Neural cell (in vitro differentiated cells): ENCODE data around the gene MUC21.

Experiments used
- EP300 ChIP-seq: fragments of 450-650 bp; conservative IDR thresholded peaks from 2 replicates; pipeline ENCODE4 v1.6.1; 2014; ENCODE audit warnings: antibody characterized with exemption, mild to moderate bottlenecking, moderate library complexity; ENCODE audit not compliant: poor library complexity, severe bottlenecking
- EZH2 ChIP-seq: fragments of 200-600, 300-800 bp; shearing (Covaris generic), sonication (generic); IDR thresholded peaks from 2 replicates; pipeline ENCODE4 v1.6.1; 2014; ENCODE audit warnings: antibody characterized with exemption, low read length, borderline replicate concordance, mild to moderate bottlenecking; ENCODE audit not compliant: insufficient read depth, poor library complexity, severe bottlenecking
- POLR2AphosphoS5 ChIP-seq: IDR thresholded peaks from 2 replicates; pipeline ENCODE4 v1.6.1; 2012
- RAD21 ChIP-seq: fragments of 450-650 bp; conservative IDR thresholded peaks from 2 replicates; pipeline ENCODE4 v1.6.1; 2014; ENCODE audit warnings: antibody characterized with exemption, mild to moderate bottlenecking, moderate library complexity
- SMC3 ChIP-seq: fragments of 450-650 bp; conservative IDR thresholded peaks from 2 replicates; pipeline ENCODE4 v1.6.1; 2014; ENCODE audit warnings: antibody characterized with exemption, mild to moderate bottlenecking, moderate library complexity; ENCODE audit not compliant: poor library complexity
- TAF1 ChIP-seq: IDR thresholded peaks from 2 replicates; pipeline ENCODE4 v1.6.1; 2012; ENCODE audit warnings: low read depth
- TF ChIP-seq, protein P1 (sequence below): fragments of 450-650 bp; IDR thresholded peaks from 2 replicates; pipeline ENCODE4 v1.5.1; 2014; ENCODE audit warnings: antibody characterized with exemption, mild to moderate bottlenecking, moderate library complexity; ENCODE audit not compliant: poor library complexity, severe bottlenecking
- TF ChIP-seq, protein P2 (sequence below): IDR thresholded peaks from 2 replicates; pipeline ENCODE4 v1.6.1; 2012; ENCODE audit warnings: borderline replicate concordance

DNA sequence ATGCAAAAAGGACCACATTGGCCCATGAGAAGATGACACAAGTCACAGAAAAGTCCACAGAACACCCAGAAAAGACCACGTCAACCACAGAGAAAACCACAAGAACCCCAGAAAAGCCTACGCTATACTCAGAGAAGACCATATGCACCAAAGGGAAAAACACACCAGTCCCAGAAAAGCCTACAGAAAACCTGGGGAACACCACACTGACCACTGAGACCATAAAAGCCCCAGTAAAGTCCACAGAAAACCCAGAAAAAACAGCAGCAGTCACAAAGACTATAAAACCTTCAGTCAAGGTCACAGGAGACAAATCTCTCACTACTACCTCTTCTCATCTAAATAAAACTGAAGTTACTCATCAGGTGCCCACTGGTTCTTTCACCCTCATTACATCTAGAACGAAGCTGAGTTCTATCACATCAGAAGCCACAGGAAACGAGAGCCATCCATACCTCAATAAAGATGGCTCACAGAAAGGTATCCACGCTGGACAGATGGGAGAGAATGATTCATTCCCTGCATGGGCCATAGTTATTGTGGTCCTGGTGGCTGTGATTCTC, 31.5 kb upstream of the MUC21 start:
- no peak for TF ChIP-seq TAF1
- no peak for TF ChIP-seq EZH2
- no peak for TF ChIP-seq POLR2AphosphoS5
- TF ChIP-seq, protein P1, sequence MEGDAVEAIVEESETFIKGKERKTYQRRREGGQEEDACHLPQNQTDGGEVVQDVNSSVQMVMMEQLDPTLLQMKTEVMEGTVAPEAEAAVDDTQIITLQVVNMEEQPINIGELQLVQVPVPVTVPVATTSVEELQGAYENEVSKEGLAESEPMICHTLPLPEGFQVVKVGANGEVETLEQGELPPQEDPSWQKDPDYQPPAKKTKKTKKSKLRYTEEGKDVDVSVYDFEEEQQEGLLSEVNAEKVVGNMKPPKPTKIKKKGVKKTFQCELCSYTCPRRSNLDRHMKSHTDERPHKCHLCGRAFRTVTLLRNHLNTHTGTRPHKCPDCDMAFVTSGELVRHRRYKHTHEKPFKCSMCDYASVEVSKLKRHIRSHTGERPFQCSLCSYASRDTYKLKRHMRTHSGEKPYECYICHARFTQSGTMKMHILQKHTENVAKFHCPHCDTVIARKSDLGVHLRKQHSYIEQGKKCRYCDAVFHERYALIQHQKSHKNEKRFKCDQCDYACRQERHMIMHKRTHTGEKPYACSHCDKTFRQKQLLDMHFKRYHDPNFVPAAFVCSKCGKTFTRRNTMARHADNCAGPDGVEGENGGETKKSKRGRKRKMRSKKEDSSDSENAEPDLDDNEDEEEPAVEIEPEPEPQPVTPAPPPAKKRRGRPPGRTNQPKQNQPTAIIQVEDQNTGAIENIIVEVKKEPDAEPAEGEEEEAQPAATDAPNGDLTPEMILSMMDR, result no peak
- TF ChIP-seq RAD21, result no peak
- no peak for TF ChIP-seq EP300
- no peak for TF ChIP-seq SMC3
- TF ChIP-seq, protein P2, sequence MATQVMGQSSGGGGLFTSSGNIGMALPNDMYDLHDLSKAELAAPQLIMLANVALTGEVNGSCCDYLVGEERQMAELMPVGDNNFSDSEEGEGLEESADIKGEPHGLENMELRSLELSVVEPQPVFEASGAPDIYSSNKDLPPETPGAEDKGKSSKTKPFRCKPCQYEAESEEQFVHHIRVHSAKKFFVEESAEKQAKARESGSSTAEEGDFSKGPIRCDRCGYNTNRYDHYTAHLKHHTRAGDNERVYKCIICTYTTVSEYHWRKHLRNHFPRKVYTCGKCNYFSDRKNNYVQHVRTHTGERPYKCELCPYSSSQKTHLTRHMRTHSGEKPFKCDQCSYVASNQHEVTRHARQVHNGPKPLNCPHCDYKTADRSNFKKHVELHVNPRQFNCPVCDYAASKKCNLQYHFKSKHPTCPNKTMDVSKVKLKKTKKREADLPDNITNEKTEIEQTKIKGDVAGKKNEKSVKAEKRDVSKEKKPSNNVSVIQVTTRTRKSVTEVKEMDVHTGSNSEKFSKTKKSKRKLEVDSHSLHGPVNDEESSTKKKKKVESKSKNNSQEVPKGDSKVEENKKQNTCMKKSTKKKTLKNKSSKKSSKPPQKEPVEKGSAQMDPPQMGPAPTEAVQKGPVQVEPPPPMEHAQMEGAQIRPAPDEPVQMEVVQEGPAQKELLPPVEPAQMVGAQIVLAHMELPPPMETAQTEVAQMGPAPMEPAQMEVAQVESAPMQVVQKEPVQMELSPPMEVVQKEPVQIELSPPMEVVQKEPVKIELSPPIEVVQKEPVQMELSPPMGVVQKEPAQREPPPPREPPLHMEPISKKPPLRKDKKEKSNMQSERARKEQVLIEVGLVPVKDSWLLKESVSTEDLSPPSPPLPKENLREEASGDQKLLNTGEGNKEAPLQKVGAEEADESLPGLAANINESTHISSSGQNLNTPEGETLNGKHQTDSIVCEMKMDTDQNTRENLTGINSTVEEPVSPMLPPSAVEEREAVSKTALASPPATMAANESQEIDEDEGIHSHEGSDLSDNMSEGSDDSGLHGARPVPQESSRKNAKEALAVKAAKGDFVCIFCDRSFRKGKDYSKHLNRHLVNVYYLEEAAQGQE, result no peak
